Small intestine (tissue), 7 donors: ENCODE data around the gene NSMCE1. TPM values are rescaled to one million over a fixed set of nuclear protein-coding genes. Genes with fewer than 3 reads are reported as not detected.

Source experiments
- DNase-seq, 2 donors: peaks; one replicate each; pipeline versions ENCODE4 v3.0.0 to v3.0.0-alpha.2; 2013
- FAIRE-seq: peaks from 2 replicates; lab custom pipeline; 2012; peaks lifted over from hg19 to GRCh38; lab: Jason Lieb, UNC
- H3K27ac ChIP-seq, 3 donors: one replicate each; pipeline ENCODE4 v1.5.1; 2013; ENCODE audit warnings: low read length in 2 of 3, mild to moderate bottlenecking in 2 of 3, control low read depth in 1 of 3, inconsistent platforms in 1 of 3, low read depth in 1 of 3, moderate library complexity in 1 of 3
- H3K27me3 ChIP-seq, 3 donors: one replicate each; pipeline ENCODE4 v1.6.1; 2013; ENCODE audit warnings: low read length in 3 of 3, inconsistent platforms in 1 of 3; ENCODE audit not compliant: control insufficient read depth in 3 of 3, insufficient read depth in 3 of 3
- H3K36me3 ChIP-seq, 3 donors: one replicate each; pipeline ENCODE4 v1.6.1; 2013; ENCODE audit warnings: low read length in 3 of 3, inconsistent platforms in 1 of 3, low read depth in 1 of 3, mild to moderate bottlenecking in 1 of 3, moderate library complexity in 1 of 3; ENCODE audit not compliant: control insufficient read depth in 3 of 3, insufficient read depth in 2 of 3
- H3K4me1 ChIP-seq, 3 donors: one replicate each; pipeline ENCODE4 v1.6.1; 2013; ENCODE audit warnings: low read length in 2 of 3, inconsistent platforms in 1 of 3, low read depth in 1 of 3, mild to moderate bottlenecking in 1 of 3, moderate library complexity in 1 of 3; ENCODE audit not compliant: control insufficient read depth in 3 of 3, insufficient read depth in 2 of 3
- H3K4me3 ChIP-seq, 3 donors: one replicate each; pipeline ENCODE4 v1.5.1; 2013; ENCODE audit warnings: low read length in 3 of 3, control low read depth in 1 of 3, inconsistent platforms in 1 of 3, low read depth in 1 of 3, mild to moderate bottlenecking in 1 of 3, moderate library complexity in 1 of 3
- H3K9me3 ChIP-seq, 2 donors: one replicate each; pipeline ENCODE4 v1.6.1; 2013; ENCODE audit warnings: low read depth in 1 of 2, low read length in 1 of 2; ENCODE audit not compliant: control insufficient read depth in 2 of 2, insufficient read depth in 1 of 2
- WGBS, 3 donors: extraction: QIAGEN DNeasy Blood & Tissue Kit; methylation state at CpG; one replicate each; pipeline ENCODE4 v1.1.7; 2013; 5-methylcytosine and 5-hydroxymethylcytosine counted together
- polyA plus RNA-seq, 4 donors: library from polyadenylated mRNA; stranded (reverse) in 3 of 4; unstranded in 1 of 4; fragments of 200-250 nt in 3 of 4; fragments of 120-200 nt in 1 of 4; gene quantifications; one replicate each; pipeline versions ENCODE4 v1.2.1 to v1.2.3, GENCODE V29; 2013
- donor health status: healthy with polysubstance abuse.
- donor health status: control.
- donor health status: control.
- donor health status: Bipolar disorder and iron deficiency.
- donor health status: healthy.

Gene NSMCE1
- polyA plus RNA-seq, 4 donors, result 37.8 to 66.1 (median 52.3) TPM

- Histone ChIP-seq H3K36me3 (peaks cover 0 to 38% (median 0%) of the 10 kb centered on the region in 3 donors), H3K9me3 (no peaks in the 10 kb centered on the region), H3K4me1 (peaks cover 0 to 20% (median 12%) of the 10 kb centered on the region in 3 donors), H3K27me3 (no peaks in the 10 kb centered on the region), H3K27ac (peak overlapping the region; percentile 22 to 76 (median 56)), H3K4me3 (no peak overlapping the region)
- FAIRE-seq (no peak), DNase-seq (no peak)
- 75 to 82% (median 77%) methylated on average over 13 of the region's 13 CpGs for WGBS, 3 donors
Observed at GRCh38 chr16:27241658-27242057, 26.9 kb downstream of the NSMCE1 start.

DNA sequence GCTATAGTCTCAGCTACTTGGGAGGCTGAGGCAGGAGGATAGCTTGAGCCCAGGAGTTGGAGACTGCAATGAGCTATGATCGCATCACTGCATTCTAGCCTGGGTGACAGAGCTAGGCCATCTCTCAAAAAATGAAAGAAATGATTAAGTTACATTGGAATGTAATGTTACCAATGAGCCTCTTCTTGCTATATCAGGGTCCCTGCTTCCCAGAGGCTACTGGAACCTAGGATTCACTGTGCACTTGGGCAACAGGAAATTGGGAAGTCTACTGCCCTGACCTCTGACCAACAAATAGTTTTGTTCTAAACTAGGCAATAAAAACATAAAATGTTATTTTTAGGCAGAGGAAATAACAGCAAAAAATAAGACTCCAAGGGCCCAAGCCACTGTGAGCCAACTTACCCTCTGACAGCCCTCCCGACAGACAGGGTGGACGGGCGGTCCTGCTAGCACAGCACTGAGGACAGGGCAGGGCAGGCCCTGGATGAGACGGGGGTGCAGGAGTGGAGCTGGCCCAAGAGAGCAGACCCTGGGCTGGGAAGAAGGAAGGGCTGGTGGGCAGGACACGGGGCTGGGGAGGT lies 27.5 kb downstream of the NSMCE1 start:
- Histone ChIP-seq H3K4me3 (no peak overlapping the region), H3K27ac (peak overlapping the region in 1 of 3 donors; percentile 76), H3K36me3 (peaks cover 0 to 40% (median 0%) of the 10 kb centered on the region in 3 donors), H3K9me3 (no peaks in the 10 kb centered on the region), H3K27me3 (no peaks in the 10 kb centered on the region), H3K4me1 (peaks cover 0 to 21% (median 12%) of the 10 kb centered on the region in 3 donors)
- WGBS, 3 donors, result 77 to 84% (median 81%) methylated on average over 6 of the region's 6 CpGs
- no peak for FAIRE-seq
- no peak for DNase-seq

GRCh38 chr16:27239906-27240655 lies 28.5 kb downstream of the NSMCE1 start:
- DNase-seq (no peak), FAIRE-seq (no peak)

DNA sequence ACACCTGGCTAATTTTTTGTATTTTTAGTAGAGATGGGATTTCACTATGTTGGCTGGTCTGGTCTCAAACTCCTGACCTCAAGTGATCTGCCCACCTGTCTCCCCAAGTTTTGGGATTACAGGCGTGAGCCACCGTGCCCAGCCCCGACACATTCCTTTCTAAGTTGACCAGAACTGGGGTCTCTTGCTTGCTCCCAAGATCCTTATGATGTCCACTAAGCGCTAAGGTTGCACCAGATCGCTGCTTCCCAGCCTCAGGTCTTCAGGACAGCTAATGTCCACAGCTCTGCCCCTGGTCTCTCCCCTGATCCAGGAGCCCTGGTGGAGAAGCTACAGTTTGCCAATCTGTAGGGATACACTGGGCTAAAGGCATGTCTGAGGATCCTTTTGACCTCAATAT lies 29.5 kb downstream of the NSMCE1 start:
- Histone ChIP-seq H3K4me3 (no peak overlapping the region), H3K27ac (peak overlapping the region in 1 of 3 donors; percentile 32), H3K9me3 (no peaks in the 10 kb centered on the region), H3K4me1 (peaks cover 0 to 32% (median 12%) of the 10 kb centered on the region in 3 donors), H3K36me3 (peaks cover 0 to 48% (median 0%) of the 10 kb centered on the region in 3 donors), H3K27me3 (no peaks in the 10 kb centered on the region)
- FAIRE-seq (no peak), DNase-seq (no peak)
- WGBS, 3 donors, result 98 to 99% (median 98%) methylated on average over 5 of the region's 5 CpGs

More at GRCh38 chr16:27239906-27240655, 28.5 kb downstream of the NSMCE1 start:
- H3K27ac ChIP-seq, result peak overlapping the region in 1 of 3 donors; percentile 59
- H3K4me3 ChIP-seq, result no peak overlapping the region
- H3K9me3 ChIP-seq, result no peaks in the 10 kb centered on the region
- H3K4me1 ChIP-seq, result peaks cover 0 to 31% (median 12%) of the 10 kb centered on the region in 3 donors
- 89 to 90% (median 89%) methylated on average over 9 of the region's 9 CpGs for WGBS, 3 donors
- no peaks in the 10 kb centered on the region for H3K27me3 ChIP-seq
- H3K36me3 ChIP-seq, result peaks cover 0 to 43% (median 0%) of the 10 kb centered on the region in 3 donors

DNA sequence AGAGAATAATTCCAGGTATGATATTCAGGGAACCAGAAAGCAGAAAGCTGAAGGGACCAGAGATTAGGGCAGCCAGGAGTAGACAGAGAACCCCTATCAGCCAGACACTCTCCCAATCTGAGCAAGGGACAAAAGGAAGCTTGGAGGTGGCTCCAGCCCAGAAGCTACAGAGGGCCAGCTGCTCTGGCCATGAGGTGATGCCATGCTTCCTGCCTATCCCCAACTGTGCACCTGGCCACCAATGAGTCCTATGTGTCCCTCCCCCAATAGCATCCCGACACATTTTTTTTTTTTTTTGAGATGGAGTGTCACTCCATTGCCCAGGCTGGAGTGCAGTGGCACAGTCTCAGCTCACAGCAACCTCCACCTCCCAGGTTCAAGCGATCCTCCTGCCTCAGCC lies 30.0 kb downstream of the NSMCE1 start:
- H3K27me3 ChIP-seq, result no peaks in the 10 kb centered on the region
- FAIRE-seq, result no peak
- peaks cover 0 to 32% (median 8%) of the 10 kb centered on the region in 3 donors for H3K4me1 ChIP-seq
- no peak for DNase-seq
- peaks cover 0 to 52% (median 0%) of the 10 kb centered on the region in 3 donors for H3K36me3 ChIP-seq
- no peaks in the 10 kb centered on the region for H3K9me3 ChIP-seq
- no peak overlapping the region for H3K4me3 ChIP-seq
- WGBS, 3 donors, result 84 to 92% (median 89%) methylated on average over 2 of the region's 2 CpGs
- peak overlapping the region in 2 of 3 donors; percentile 17 to 91 for H3K27ac ChIP-seq

- no peak overlapping the region for H3K4me3 ChIP-seq
- WGBS, 3 donors, result 61 to 71% (median 67%) methylated on average over 16 of the region's 16 CpGs
- FAIRE-seq, result no peak
- DNase-seq, result peak; percentile 40 to 60
- H3K27me3 ChIP-seq, result no peaks in the 10 kb centered on the region
- peaks cover 0 to 28% (median 3%) of the 10 kb centered on the region in 3 donors for H3K4me1 ChIP-seq
- H3K36me3 ChIP-seq, result peaks cover 0 to 55% (median 0%) of the 10 kb centered on the region in 3 donors
- no peaks in the 10 kb centered on the region for H3K9me3 ChIP-seq
- H3K27ac ChIP-seq, result peak overlapping the region; percentile 13 to 91 (median 17)
Observed at GRCh38 chr16:27238016-27238587, 30.5 kb downstream of the NSMCE1 start.

- Histone ChIP-seq H3K27me3 (no peaks in the 10 kb centered on the region), H3K4me1 (peaks cover 0 to 27% (median 3%) of the 10 kb centered on the region in 3 donors), H3K36me3 (peaks cover 0 to 54% (median 0%) of the 10 kb centered on the region in 3 donors), H3K4me3 (no peak overlapping the region), H3K9me3 (no peaks in the 10 kb centered on the region), H3K27ac (peak overlapping the region; percentile 17 to 91 (median 47))
- 55 to 79% (median 68%) methylated on average over 22 of the region's 22 CpGs for WGBS, 3 donors
- FAIRE-seq (no peak), DNase-seq (peak in 1 of 2 donors; percentile 38)
Observed at GRCh38 chr16:27237219-27238015, 31.2 kb downstream of the NSMCE1 start.
